CD4-positive, alpha-beta T cell (primary cell): ENCODE measurements around the gene FDXR. TPM values are rescaled to one million over a fixed set of nuclear protein-coding genes. Genes with fewer than 3 reads are reported as not detected.

Experiments
- ATAC-seq: fragments of 200-7000 bp; cut with Tn5 transposase; one replicate; pipeline ENCODE4 v1.10.0; 2022; ENCODE audit warnings: mild to moderate bottlenecking; ENCODE audit not compliant: poor library complexity
- CTCF ChIA-PET: fragments of 350-600 bp; sonication (Branson Sonifier 250); formaldehyde crosslinking; loops from one replicate; lab custom pipeline; 2021; ENCODE audit warnings: antibody characterized with exemption, inconsistent platforms; lab: Charles Lee
- POLR2A ChIA-PET: fragments of 350-600 bp; sonication (Branson Sonifier 250); formaldehyde crosslinking; loops from one replicate; lab custom pipeline; 2021; ENCODE audit warnings: antibody characterized with exemption, inconsistent platforms; lab: Charles Lee
- DNase-seq, 14 experiments: peaks; one replicate each; pipeline ENCODE4 v3.0.0-alpha.2; 2013 to 2020; ENCODE audit warnings: mixed read lengths in 2 of 14
- H3K27ac ChIP-seq, 2 donors: one replicate each; pipeline versions ENCODE4 v1.5.1 to v1.7.0; 2013; ENCODE audit warnings: low read length in 2 of 2, low read depth in 1 of 2, mild to moderate bottlenecking in 1 of 2
- H3K27me3 ChIP-seq, 2 experiments: 1 replicate in 1 of 2; 2 replicates in 1 of 2; pipeline versions ENCODE4 v1.6.1 to v1.7.0; 2013; ENCODE audit warnings: low read length in 2 of 2, control low read depth in 1 of 2, mild to moderate bottlenecking in 1 of 2, moderate library complexity in 1 of 2; ENCODE audit not compliant: insufficient read depth in 2 of 2, control insufficient read depth in 1 of 2
- H3K36me3 ChIP-seq: one replicate; pipeline ENCODE4 v1.6.1; 2013; ENCODE audit warnings: low read length, control low read depth; ENCODE audit not compliant: insufficient read depth
- H3K4me1 ChIP-seq: one replicate; pipeline ENCODE4 v1.6.1; 2013; ENCODE audit warnings: low read length, control low read depth; ENCODE audit not compliant: insufficient read depth
- H3K4me3 ChIP-seq: one replicate; pipeline ENCODE4 v1.5.1; 2013; ENCODE audit warnings: mild to moderate bottlenecking, low read length, moderate library complexity
- H3K9me3 ChIP-seq, 2 experiments: 1 replicate in 1 of 2; 2 replicates in 1 of 2; pipeline versions ENCODE4 v1.6.1 to v1.7.0; 2013; ENCODE audit warnings: low read length in 2 of 2, mild to moderate bottlenecking in 2 of 2, control low read depth in 1 of 2, moderate library complexity in 1 of 2; ENCODE audit not compliant: control insufficient read depth in 1 of 2, insufficient read depth in 1 of 2
- H3K27ac Mint-ChIP-seq: one replicate; pipeline ENCODE4 v1.8.0; 2020; ENCODE audit warnings: mixed read lengths
- H3K27me3 Mint-ChIP-seq: one replicate; pipeline ENCODE4 v1.8.0; 2021; ENCODE audit warnings: mixed read lengths
- H3K36me3 Mint-ChIP-seq: one replicate; pipeline ENCODE4 v1.8.0; 2021; ENCODE audit warnings: low read depth, mixed read lengths
- H3K4me1 Mint-ChIP-seq: one replicate; pipeline ENCODE4 v1.8.0; 2021; ENCODE audit warnings: low read depth, mixed read lengths
- H3K4me3 Mint-ChIP-seq: one replicate; pipeline ENCODE4 v1.8.0; 2020; ENCODE audit warnings: mild to moderate bottlenecking, mixed read lengths
- H3K9me3 Mint-ChIP-seq: one replicate; pipeline ENCODE4 v1.8.0; 2020; ENCODE audit warnings: mixed read lengths
- CTCF ChIP-seq: fragments of 200-600 bp; IDR thresholded peaks from one replicate; pipeline ENCODE4 v1.8.0; 2022; ENCODE audit warnings: antibody characterized with exemption, mild to moderate bottlenecking
- intact Hi-C, 2 experiments: fragments of 100-400 bp; cut with DNase I in 1 of 2; cut with micrococcal nuclease in 1 of 2; formaldehyde crosslinking; loops; one replicate each; pipeline versions ENCODE4 v1.15.1 to v1.9.0; 2023 to 2025; cut with DNase I, micrococcal nuclease
- total RNA-seq, 174 experiments: library from RNA in 2 of 174; stranded (reverse) in 2 of 174; gene quantifications; one replicate each; pipeline ENCODE4 v1.2.3 and lab custom pipeline; 2021 to 2026

The FDXR gene
- total RNA-seq, 2 experiments from 2014 or later = 2.1 to 2.7 TPM

- POLR2A ChIA-PET = interaction anchor here (1.7 kb wide), 1 partner anchor 14 kb away, joined by 4 read pairs; the partner anchor contains the start of gene FDXR
- no peaks in the 10 kb centered on the region for H3K9me3 Mint-ChIP-seq
- intact Hi-C loops = loop anchor here in 1 of 2 experiments (5.0 kb wide), 1 partner anchor 112 kb away; the partner anchor contains the start of gene NHERF1
These were observed 13.2 kb downstream of the FDXR start, which contains the start of gene GRIN2C for GRCh38 chr17:74859459-74860228. Gene GRIN2C (minus strand): TSS chr17:74859885. CDS start chr17:74855092, 4,793 bp downstream.

GRCh38 chr17:74858672-74859458, 13.9 kb downstream of the FDXR start:
- no peak for TF ChIP-seq CTCF
- Histone ChIP-seq H3K27ac (no peak overlapping the region), H3K36me3 (no peaks in the 10 kb centered on the region), H3K27me3 (peaks cover 50 to 76% of the 10 kb centered on the region in 2 experiments), H3K9me3 (peaks cover 0 to 16% of the 10 kb centered on the region in 2 experiments), H3K4me3 (no peak overlapping the region), H3K4me1 (peaks cover 31% of the 10 kb centered on the region)
- ChIA-PET CTCF (interaction anchor here (1.3 to 1.8 kb wide), 3 partner anchors 10 to 14 kb away, joined by 3 to 9 read pairs (median 3); partner anchors contain the start of gene FDXR), POLR2A (interaction anchor here (1.7 kb wide), 1 partner anchor 14 kb away, joined by 4 read pairs; the partner anchor contains the start of gene FDXR)
- H3K4me1 Mint-ChIP-seq = peaks cover 13% of the 10 kb centered on the region
- ATAC-seq (no peak), DNase-seq (no peak)
- no peaks in the 10 kb centered on the region for H3K36me3 Mint-ChIP-seq
- intact Hi-C loops = no loop called here
- H3K27ac Mint-ChIP-seq = no peak overlapping the region
- no peak overlapping the region for H3K4me3 Mint-ChIP-seq
- H3K9me3 Mint-ChIP-seq = no peaks in the 10 kb centered on the region
- H3K27me3 Mint-ChIP-seq = peaks cover 81% of the 10 kb centered on the region

More at GRCh38 chr17:74859459-74860228, 13.2 kb downstream of the FDXR start, which contains the start of gene GRIN2C:
- ATAC-seq (peak; percentile 44), DNase-seq (peak in 9 of 14 experiments; percentile 18 to 75 (median 33))
- Histone ChIP-seq H3K27me3 (peaks cover 44 to 68% of the 10 kb centered on the region in 2 experiments), H3K9me3 (peaks cover 0 to 16% of the 10 kb centered on the region in 2 experiments), H3K4me1 (peaks cover 32% of the 10 kb centered on the region), H3K36me3 (no peaks in the 10 kb centered on the region), H3K4me3 (peak within 1 kb of the TSS; percentile 10), H3K27ac (no peak within 1 kb of the TSS)
- Mint-ChIP-seq H3K27me3 (peaks cover 73% of the 10 kb centered on the region), H3K4me1 (peaks cover 13% of the 10 kb centered on the region), H3K27ac (no peak within 1 kb of the TSS), H3K4me3 (peak within 1 kb of the TSS; percentile 69), H3K36me3 (no peaks in the 10 kb centered on the region)
- CTCF ChIA-PET = interaction anchor here (0.5 to 2.1 kb wide), 6 partner anchors 9 to 193 kb away, joined by 3 to 9 read pairs (median 4); partner anchors contain the start of gene FDXR
- no peak for TF ChIP-seq CTCF

DNA sequence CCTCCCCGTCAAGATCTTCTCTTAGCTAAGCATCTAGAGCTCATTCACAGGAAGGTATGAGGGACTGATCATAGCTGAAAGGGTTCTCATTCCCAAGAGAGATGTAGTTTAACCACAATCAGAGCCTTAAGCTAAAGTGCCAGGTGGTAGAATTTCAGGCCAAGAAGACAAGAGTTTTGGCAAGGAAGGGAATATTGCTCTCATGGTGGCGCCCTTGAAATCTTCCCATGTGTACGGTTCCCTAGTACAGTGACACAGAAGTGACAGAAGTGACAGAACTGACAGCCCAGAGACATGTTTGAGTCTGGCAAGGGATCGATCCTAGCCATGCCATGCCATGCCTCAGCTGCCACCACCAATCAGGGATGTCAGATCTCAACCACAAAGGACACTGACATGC, 15.6 kb downstream of the FDXR start:
- H3K9me3 Mint-ChIP-seq = no peaks in the 10 kb centered on the region
- Histone ChIP-seq H3K36me3 (no peaks in the 10 kb centered on the region), H3K9me3 (peaks cover 0 to 16% of the 10 kb centered on the region in 2 experiments), H3K4me3 (no peak overlapping the region), H3K4me1 (peaks cover 36% of the 10 kb centered on the region), H3K27me3 (peaks cover 54 to 76% of the 10 kb centered on the region in 2 experiments), H3K27ac (no peak overlapping the region)
- DNase-seq (no peak), ATAC-seq (no peak)
- CTCF ChIA-PET = interaction anchor here (0.5 kb wide), 1 partner anchor 123 kb away, joined by 3 read pairs; no protein-coding TSS in a partner anchor
- no peak overlapping the region for H3K4me3 Mint-ChIP-seq
- H3K27me3 Mint-ChIP-seq = peaks cover 79% of the 10 kb centered on the region
- intact Hi-C loops = no loop called here
- no peak overlapping the region for H3K27ac Mint-ChIP-seq
- H3K36me3 Mint-ChIP-seq = no peaks in the 10 kb centered on the region
- H3K4me1 Mint-ChIP-seq = peaks cover 17% of the 10 kb centered on the region
- POLR2A ChIA-PET = no interaction called here
- TF ChIP-seq CTCF = no peak
